NCI-H2081 treated with DMSO at 0.1 percent for 48 hours (cell line): ENCODE measurements around the gene PTGER2.

Experiments used
- DNase-seq: peaks from one replicate; lab custom pipeline; 2025; lab: John Stamatoyannopoulos, UW

The PTGER2 gene

GRCh38 chr14:52313903-52314594, at the start of gene PTGER2:
Gene PTGER2, plus strand, starts transcription at chr14:52314312. Its CDS starts 237 bp downstream, at chr14:52314549.
- DNase-seq, result no peak

- no peak for DNase-seq
Observed at GRCh38 chr14:52265253-52265652, 48.9 kb upstream of the PTGER2 start.

GRCh38 chr14:52266179-52266578, 47.9 kb upstream of the PTGER2 start:
- DNase-seq, result no peak

- no peak for DNase-seq
Observed at GRCh38 chr14:52266782-52267181, 47.3 kb upstream of the PTGER2 start.

GRCh38 chr14:52267501-52268278, 46.4 kb upstream of the PTGER2 start, which contains the start of gene PTGDR:
Gene PTGDR, plus strand, starts transcription at chr14:52267698. Its CDS starts 117 bp downstream, at chr14:52267815.
- DNase-seq, result no peak

GRCh38 chr14:52268279-52269061, 45.6 kb upstream of the PTGER2 start:
- DNase-seq, result no peak

GRCh38 chr14:52269100-52269499, 45.0 kb upstream of the PTGER2 start:
- DNase-seq, result no peak

- no peak for DNase-seq
Observed at GRCh38 chr14:52269982-52270381, 44.1 kb upstream of the PTGER2 start.

- DNase-seq, result no peak
Observed at GRCh38 chr14:52271538-52271937, 42.6 kb upstream of the PTGER2 start.

GRCh38 chr14:52272375-52272774, 41.7 kb upstream of the PTGER2 start:
- DNase-seq, result no peak

- no peak for DNase-seq
Observed at GRCh38 chr14:52275372-52275771, 38.7 kb upstream of the PTGER2 start.

GRCh38 chr14:52277552-52277951, 36.6 kb upstream of the PTGER2 start:
- no peak for DNase-seq

- no peak for DNase-seq
Observed at GRCh38 chr14:52279408-52279807, 34.7 kb upstream of the PTGER2 start.

- DNase-seq, result no peak
Observed at GRCh38 chr14:52283099-52283498, 31.0 kb upstream of the PTGER2 start.

GRCh38 chr14:52286661-52287649, 27.2 kb upstream of the PTGER2 start:
- no peak for DNase-seq

GRCh38 chr14:52296378-52296777, 17.7 kb upstream of the PTGER2 start:
- DNase-seq, result no peak

- no peak for DNase-seq
Observed at GRCh38 chr14:52298795-52299194, 15.3 kb upstream of the PTGER2 start.

GRCh38 chr14:52299692-52300278, 14.3 kb upstream of the PTGER2 start:
- DNase-seq, result no peak

GRCh38 chr14:52303236-52303635, 10.9 kb upstream of the PTGER2 start:
- DNase-seq, result no peak

GRCh38 chr14:52304248-52304904, 9.7 kb upstream of the PTGER2 start:
- DNase-seq, result no peak
